HG03103 (cell line): ENCODE data around the gene SLC27A5.

Source experiments
- ATAC-seq: cut with Tn5 transposase; IDR thresholded peaks from one replicate; pipeline ENCODE4 v1.9.1; 2021; ENCODE audit warnings: low read depth; ENCODE audit not compliant: unreplicated experiment

The SLC27A5 gene, protein sequence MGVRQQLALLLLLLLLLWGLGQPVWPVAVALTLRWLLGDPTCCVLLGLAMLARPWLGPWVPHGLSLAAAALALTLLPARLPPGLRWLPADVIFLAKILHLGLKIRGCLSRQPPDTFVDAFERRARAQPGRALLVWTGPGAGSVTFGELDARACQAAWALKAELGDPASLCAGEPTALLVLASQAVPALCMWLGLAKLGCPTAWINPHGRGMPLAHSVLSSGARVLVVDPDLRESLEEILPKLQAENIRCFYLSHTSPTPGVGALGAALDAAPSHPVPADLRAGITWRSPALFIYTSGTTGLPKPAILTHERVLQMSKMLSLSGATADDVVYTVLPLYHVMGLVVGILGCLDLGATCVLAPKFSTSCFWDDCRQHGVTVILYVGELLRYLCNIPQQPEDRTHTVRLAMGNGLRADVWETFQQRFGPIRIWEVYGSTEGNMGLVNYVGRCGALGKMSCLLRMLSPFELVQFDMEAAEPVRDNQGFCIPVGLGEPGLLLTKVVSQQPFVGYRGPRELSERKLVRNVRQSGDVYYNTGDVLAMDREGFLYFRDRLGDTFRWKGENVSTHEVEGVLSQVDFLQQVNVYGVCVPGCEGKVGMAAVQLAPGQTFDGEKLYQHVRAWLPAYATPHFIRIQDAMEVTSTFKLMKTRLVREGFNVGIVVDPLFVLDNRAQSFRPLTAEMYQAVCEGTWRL

DNA sequence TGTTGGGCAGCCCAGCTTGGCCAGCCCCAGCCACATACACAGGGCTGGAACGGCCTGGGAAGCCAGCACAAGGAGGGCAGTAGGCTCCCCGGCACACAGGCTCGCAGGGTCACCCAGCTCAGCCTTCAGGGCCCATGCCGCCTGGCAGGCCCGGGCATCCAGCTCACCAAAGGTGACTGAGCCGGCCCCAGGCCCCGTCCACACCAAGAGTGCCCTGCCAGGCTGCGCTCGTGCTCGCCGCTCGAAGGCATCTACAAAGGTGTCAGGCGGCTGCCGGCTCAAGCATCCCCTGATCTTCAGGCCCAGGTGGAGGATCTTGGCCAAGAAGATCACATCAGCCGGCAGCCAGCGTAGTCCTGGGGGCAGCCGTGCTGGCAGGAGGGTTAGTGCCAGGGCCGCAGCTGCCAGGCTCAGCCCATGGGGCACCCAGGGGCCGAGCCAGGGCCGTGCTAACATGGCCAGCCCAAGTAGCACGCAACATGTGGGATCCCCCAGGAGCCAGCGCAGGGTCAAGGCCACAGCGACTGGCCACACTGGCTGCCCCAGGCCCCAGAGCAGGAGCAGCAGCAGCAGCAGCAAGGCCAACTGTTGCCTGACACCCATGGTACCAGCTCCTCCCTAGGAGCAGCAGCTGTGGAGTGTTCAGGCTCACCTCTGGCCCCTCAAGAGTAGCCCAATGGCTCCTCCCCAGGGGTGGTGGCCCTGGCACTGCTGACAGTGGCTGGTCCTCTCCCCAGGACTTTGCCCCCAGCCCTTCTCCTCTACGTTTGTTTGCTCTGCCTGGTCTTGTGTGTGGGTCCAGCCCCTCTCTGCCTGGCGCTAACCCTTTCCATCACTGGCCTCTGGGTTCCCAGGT, at the start of gene SLC27A5:
Gene SLC27A5, minus strand, starts transcription at position 640 of the 856 bp plus-strand sequence. Its CDS starts 37 bp downstream, at position 603.
- no peak for ATAC-seq

DNA sequence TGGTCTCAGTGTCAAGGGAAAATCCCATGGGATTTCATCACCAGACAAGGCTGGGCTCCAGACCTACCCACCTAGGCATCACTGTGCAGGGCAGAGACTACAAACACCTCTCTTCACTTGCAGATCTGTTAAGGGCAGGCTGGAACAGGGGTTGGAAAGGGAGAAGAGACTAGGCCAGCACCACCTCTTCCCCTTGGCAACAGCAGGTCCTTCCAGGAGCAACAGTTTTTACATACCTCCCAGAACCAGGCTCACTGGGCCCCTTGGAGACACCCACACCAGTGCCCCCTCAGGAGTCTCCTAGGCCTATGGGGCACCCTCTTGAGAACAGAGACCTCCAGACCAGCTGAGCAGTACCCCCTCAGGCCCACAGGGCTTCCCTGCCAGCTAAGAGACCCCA, 49.1 kb upstream of the SLC27A5 start:
- no peak for ATAC-seq

GRCh38 chr19:58560007-58560887, 48.5 kb upstream of the SLC27A5 start:
- no peak for ATAC-seq

GRCh38 chr19:58559275-58560006, 47.6 kb upstream of the SLC27A5 start:
- no peak for ATAC-seq

- ATAC-seq, result peak; percentile 48
Measured at GRCh38 chr19:58558623-58559274, 47.0 kb upstream of the SLC27A5 start.

GRCh38 chr19:58558066-58558622, 46.4 kb upstream of the SLC27A5 start, which contains the start of gene UBE2M:
Gene UBE2M (minus strand): TSS chr19:58558611. CDS start chr19:58558381, 230 bp downstream.
- no peak for ATAC-seq

GRCh38 chr19:58557221-58558065, 45.7 kb upstream of the SLC27A5 start:
- no peak for ATAC-seq

DNA sequence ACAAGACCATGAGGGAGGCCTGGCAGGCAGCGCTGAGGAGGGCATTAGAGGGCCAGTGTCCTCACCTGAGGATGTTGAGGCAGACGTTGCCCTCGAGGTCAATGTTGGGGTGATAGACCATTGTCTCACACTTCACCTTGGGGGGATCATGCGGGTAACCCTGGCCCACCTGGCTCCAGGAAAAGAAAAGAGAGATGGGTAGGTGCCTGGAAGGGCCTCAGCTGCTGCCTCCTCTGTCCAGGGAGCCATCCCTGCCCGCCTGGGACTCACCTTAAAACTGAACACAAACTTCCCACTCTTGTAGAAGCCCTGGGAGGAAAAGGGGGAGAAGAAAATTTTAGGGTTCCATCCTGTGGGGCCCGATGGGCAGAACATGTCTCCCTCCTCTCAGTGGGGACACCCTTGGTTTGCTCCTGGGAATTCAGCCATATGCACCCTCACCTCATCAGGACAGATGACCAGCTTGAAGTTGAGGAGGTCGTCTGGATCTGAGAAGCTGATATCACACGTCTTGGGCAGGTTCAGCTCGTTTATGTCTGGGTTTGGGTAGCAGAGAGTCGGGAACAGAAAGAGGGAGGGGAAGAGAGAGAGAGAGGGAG, 44.9 kb upstream of the SLC27A5 start:
- no peak for ATAC-seq

DNA sequence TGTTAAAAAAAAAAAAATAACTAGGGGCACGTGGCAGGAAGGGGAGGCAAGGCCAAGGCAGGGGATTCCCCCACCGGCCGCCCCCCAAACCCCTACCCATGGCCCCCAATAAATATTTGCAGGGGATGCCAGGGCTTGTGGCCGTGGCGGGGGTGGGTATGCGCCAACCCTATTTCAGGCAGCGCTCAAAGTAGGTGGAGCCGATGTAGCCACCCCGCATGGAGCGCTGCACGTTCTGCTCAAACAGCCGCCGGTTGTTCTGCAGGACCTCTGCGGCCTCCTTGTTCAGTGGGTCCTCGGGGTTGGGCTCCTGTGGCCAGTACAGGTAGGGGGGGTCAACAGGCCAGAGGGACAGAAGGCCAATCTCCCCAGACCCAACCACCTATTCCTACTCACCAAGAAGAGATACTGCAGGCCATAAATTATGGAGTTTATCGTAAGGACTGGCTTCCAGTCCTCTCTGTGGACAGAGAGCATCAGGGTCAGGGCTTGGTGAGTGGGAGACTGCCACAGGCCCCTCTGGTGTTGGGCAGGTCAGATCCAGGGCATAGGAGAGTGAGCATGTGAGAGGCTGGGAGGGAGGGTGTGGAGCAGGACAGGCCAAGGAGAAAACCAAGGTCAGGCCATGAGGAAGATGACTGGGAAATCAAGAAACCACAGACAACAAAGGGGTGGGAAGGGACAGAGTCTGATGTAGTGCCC, 44.3 kb upstream of the SLC27A5 start:
- ATAC-seq, result no peak

GRCh38 chr19:58555369-58555885, 43.6 kb upstream of the SLC27A5 start:
- ATAC-seq, result no peak

DNA sequence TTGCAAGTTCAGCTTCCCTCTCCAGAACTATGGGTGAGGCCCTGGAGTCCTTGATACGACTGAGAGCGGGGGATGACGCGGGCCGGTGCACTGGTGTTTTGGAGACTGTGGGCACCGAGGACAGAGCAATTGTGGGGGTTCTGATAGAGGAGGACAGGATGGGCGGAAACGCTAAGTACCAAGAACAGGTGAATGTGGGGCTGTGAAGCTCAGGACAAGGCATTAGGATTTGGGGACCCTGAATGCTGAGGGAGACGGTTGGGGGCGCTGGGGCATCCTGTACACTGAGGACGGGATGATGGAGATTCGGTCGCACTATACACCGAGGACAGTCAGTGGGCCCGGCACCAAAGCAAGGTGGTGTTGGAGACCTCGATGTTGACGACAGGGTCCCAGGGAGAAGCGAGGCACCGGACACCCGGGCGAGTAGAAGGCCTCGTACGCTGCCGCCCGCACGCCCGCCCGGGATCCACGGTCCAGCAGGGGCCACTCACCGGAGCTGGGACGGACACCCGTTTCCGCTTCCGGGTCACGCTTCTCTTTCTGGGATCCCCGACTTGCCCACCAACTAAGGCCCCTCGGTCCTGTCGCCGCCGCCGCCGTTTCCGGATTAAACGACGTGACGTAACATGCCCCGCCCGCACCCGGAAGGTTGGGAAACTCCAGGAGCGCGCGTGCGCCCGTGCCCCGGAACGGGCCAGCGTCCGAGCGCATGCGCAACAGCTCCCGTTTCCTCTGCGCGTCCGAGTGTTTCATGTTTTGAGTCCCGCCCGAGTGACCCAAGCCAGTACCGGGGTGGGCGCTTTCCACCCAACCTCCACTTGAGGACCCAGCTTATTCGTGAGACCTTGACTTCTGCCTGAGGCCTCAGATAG, 42.9 kb upstream of the SLC27A5 start, which contains the start of gene CHMP2A:
Gene CHMP2A, minus strand, starts transcription at position 612 of the 875 bp plus-strand sequence. CDS start 893 bp downstream, outside the sequence.
- peak; percentile 24 for ATAC-seq

DNA sequence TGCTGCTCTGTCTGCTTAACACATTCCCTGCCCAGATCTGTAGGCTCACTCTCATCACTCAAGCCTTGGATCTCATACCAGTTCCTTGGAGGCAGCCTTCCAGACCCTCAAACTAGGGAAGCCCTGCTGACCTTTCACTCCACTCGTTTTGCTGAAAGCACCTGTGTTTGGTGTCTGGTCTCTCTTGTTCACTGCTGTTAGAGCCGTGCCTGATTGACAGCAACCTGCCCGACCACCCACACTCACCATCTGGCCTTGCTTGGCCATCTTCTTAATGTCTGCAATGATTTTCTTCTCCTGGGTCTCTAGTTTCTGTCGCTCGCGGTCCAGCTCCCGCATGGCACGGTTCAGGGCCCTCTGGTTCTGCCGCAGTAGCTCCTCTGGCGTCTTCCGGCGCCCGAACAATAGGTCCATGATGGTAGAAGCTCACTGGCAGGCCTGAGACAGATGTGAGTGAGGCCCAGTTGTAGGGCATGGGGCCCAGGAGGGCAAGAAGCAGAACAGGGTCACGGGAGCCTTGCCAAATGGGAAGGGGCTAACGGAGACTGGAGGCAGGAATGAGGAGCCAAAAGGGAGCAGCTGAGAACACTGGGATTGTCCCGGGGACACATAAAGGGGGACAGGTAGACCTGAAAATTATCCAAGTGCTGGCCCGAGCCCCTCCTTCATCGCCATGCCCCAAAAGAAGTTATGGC, 42.2 kb upstream of the SLC27A5 start:
- ATAC-seq, result no peak

DNA sequence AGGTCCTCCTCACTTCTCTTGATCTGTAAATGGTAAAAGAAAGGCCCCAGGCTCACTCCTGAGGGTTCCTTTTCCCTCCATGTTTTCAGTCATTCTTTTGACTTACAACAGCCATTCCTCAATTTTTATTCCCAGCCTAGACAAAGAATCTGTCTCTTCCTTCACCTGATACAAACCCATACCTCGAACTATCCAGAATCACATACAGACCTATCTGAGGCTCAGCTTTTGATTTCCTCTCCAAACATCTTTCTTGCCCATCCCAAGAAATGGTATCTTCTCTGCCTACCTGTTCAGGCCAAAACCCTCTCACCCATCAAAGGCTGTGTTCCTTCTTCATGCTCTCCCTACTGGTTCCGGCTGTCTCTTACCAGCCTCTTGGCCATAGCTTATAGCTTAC, 40.9 kb upstream of the SLC27A5 start:
- ATAC-seq, result no peak

GRCh38 chr19:58551577-58552471, 40.0 kb upstream of the SLC27A5 start:
- ATAC-seq, result no peak
